IMR-90 (cell line): ENCODE data around the gene PTPRCAP. TPM values are rescaled to one million over a fixed set of nuclear protein-coding genes. Genes with fewer than 3 reads are reported as not detected.

Experiments used
- ATAC-seq: fragments of 200-7000 bp; cut with Tn5 transposase; 2 replicates; pipeline ENCODE4 v1.9.1; 2020; ENCODE audit warnings: low read depth, mild to moderate bottlenecking, moderate library complexity
- BruUV-seq: library from RNA; stranded (reverse); fragments of 400-500 nt; replicated peaks from 2 replicates; lab custom pipeline; 2021; lab: Mats Ljungman, UMichigan
- CTCF ChIA-PET: fragments of 300-600 bp; formaldehyde crosslinking; extraction: SDS; loops from one replicate; lab custom pipeline; 2021; ENCODE audit warnings: antibody characterized with exemption; lab: Yijun Ruan, JAX
- POLR2A ChIA-PET: fragments of 300-600 bp; sonication (Branson Sonifier 250); formaldehyde crosslinking; loops from one replicate; lab custom pipeline; 2022; ENCODE audit warnings: antibody characterized with exemption; ENCODE audit not compliant: unreplicated experiment; lab: Charles Lee
- DNase-seq: peaks from one replicate; pipeline ENCODE4 v3.0.0; 2013
- H2AFZ ChIP-seq: replicated peaks from 2 replicates; pipeline ENCODE3; 2013; ENCODE audit warnings: low read length, mild to moderate bottlenecking; ENCODE audit not compliant: poor library complexity
- H2AK5ac ChIP-seq: 2 replicates; pipeline ENCODE4 v1.6.1; 2013; ENCODE audit warnings: low read depth, low read length, inconsistent platforms
- H2AK9ac ChIP-seq: replicated peaks from 2 replicates; pipeline ENCODE3; 2013; ENCODE audit warnings: mild to moderate bottlenecking, low read depth, low read length, moderate library complexity; ENCODE audit not compliant: poor library complexity
- H2BK120ac ChIP-seq: 2 replicates; pipeline ENCODE4 v1.6.1; 2013; ENCODE audit warnings: low read depth, low read length, inconsistent platforms
- H2BK15ac ChIP-seq: 3 replicates; pipeline ENCODE4 v1.6.1; 2013; ENCODE audit warnings: low read depth, low read length, inconsistent platforms
- H2BK20ac ChIP-seq: 2 replicates; pipeline ENCODE4 v1.6.1; 2013; ENCODE audit warnings: low read depth, mild to moderate bottlenecking, inconsistent platforms, low read length, moderate library complexity
- H2BK5ac ChIP-seq: 2 replicates; pipeline ENCODE4 v1.6.1; 2013; ENCODE audit warnings: mild to moderate bottlenecking, low read depth, low read length, inconsistent platforms; ENCODE audit not compliant: poor library complexity, severe bottlenecking
- H3K14ac ChIP-seq: replicated peaks from 2 replicates; pipeline ENCODE4 v1.6.1; 2013; ENCODE audit warnings: low read depth, low read length, inconsistent platforms
- H3K18ac ChIP-seq: 2 replicates; pipeline ENCODE4 v1.6.1; 2013; ENCODE audit warnings: low read depth, low read length, control low read depth
- H3K23ac ChIP-seq: 2 replicates; pipeline ENCODE4 v1.6.1; 2013; ENCODE audit warnings: low read depth, low read length, inconsistent platforms
- H3K27ac ChIP-seq: 2 replicates; pipeline ENCODE4 v1.5.1; 2013; ENCODE audit warnings: mild to moderate bottlenecking, control low read depth, low read length; ENCODE audit not compliant: insufficient read depth
- H3K27me3 ChIP-seq: 2 replicates; pipeline ENCODE4 v1.6.1; 2013; ENCODE audit warnings: low read length; ENCODE audit not compliant: control insufficient read depth, insufficient read depth
- H3K36me3 ChIP-seq: 2 replicates; pipeline ENCODE4 v1.6.1; 2013; ENCODE audit warnings: low read length, mixed read lengths; ENCODE audit not compliant: control insufficient read depth, insufficient read depth
- H3K4ac ChIP-seq: 2 replicates; pipeline ENCODE4 v1.6.1; 2013; ENCODE audit warnings: low read depth, low read length, inconsistent platforms
- H3K4me1 ChIP-seq: 2 replicates; pipeline ENCODE4 v1.6.1; 2013; ENCODE audit warnings: low read length, mixed read lengths; ENCODE audit not compliant: control insufficient read depth, insufficient read depth
- H3K4me2 ChIP-seq: 2 replicates; pipeline ENCODE4 v1.6.1; 2013; ENCODE audit warnings: low read depth, mild to moderate bottlenecking, control low read depth, low read length, moderate library complexity
- H3K4me3 ChIP-seq: 2 replicates; pipeline ENCODE4 v1.5.1; 2013; ENCODE audit warnings: low read depth, mild to moderate bottlenecking, control low read depth, low read length, moderate library complexity; ENCODE audit not compliant: insufficient read depth
- H3K56ac ChIP-seq: 2 replicates; pipeline ENCODE4 v1.6.1; 2013; ENCODE audit warnings: low read length, inconsistent platforms; ENCODE audit not compliant: insufficient read depth; ENCODE audit errors: extremely low read depth
- H3K79me1 ChIP-seq, 2 experiments: 2 replicates each; pipeline ENCODE4 v1.6.1; 2013; ENCODE audit warnings: low read length in 2 of 2, inconsistent platforms in 1 of 2, low read depth in 1 of 2
- H3K9ac ChIP-seq: 2 replicates; pipeline ENCODE4 v1.6.1; 2013; ENCODE audit warnings: low read depth, low read length, control low read depth
- H3K9me1 ChIP-seq: 2 replicates; pipeline ENCODE4 v1.6.1; 2013; ENCODE audit warnings: low read length, inconsistent platforms; ENCODE audit not compliant: insufficient read depth
- H3K9me3 ChIP-seq: 2 replicates; pipeline ENCODE4 v1.6.1; 2013; ENCODE audit warnings: low read length; ENCODE audit not compliant: control insufficient read depth, insufficient read depth
- H4K20me1 ChIP-seq: 2 replicates; pipeline ENCODE4 v1.6.1; 2013; ENCODE audit warnings: low read length, inconsistent platforms; ENCODE audit not compliant: insufficient read depth
- H4K5ac ChIP-seq: 2 replicates; pipeline ENCODE4 v1.6.1; 2013; ENCODE audit warnings: mild to moderate bottlenecking, low read depth, low read length, control low read depth
- H4K8ac ChIP-seq, 2 experiments: 2 replicates each; pipeline ENCODE4 v1.6.1; 2013; ENCODE audit warnings: low read depth in 2 of 2, low read length in 2 of 2, control low read depth in 1 of 2, inconsistent platforms in 1 of 2
- H4K91ac ChIP-seq: 2 replicates; pipeline ENCODE4 v1.6.1; 2013; ENCODE audit warnings: low read depth, low read length, inconsistent platforms; ENCODE audit not compliant: insufficient read depth
- BHLHE40 ChIP-seq: fragments of 150-350 bp; IDR thresholded peaks from 2 replicates; pipeline ENCODE4 v1.6.1; 2016; ENCODE audit warnings: mild to moderate bottlenecking, low read depth, low read length
- CEBPB ChIP-seq: IDR thresholded peaks from 2 replicates; pipeline ENCODE4 v1.6.1; 2012; ENCODE audit warnings: low read depth, low read length, improper control_type of control experiment
- CHD1 ChIP-seq: IDR thresholded peaks from 2 replicates; pipeline ENCODE4 v1.6.1; 2012; ENCODE audit warnings: low read depth, low read length, improper control_type of control experiment
- FOS ChIP-seq: fragments of 150-350 bp; IDR thresholded peaks from 2 replicates; pipeline ENCODE4 v1.6.1; 2016; ENCODE audit warnings: low read depth, low read length
- MAZ ChIP-seq: IDR thresholded peaks from 2 replicates; pipeline ENCODE4 v1.6.1; 2012; ENCODE audit warnings: low read depth, mild to moderate bottlenecking, low read length, improper control_type of control experiment, moderate library complexity, borderline replicate concordance
- MXI1 ChIP-seq: IDR thresholded peaks from 2 replicates; pipeline ENCODE4 v1.6.1; 2012; ENCODE audit warnings: low read depth, mild to moderate bottlenecking, low read length, moderate library complexity, borderline replicate concordance
- NFE2L2 ChIP-seq: fragments of 150-350 bp; IDR thresholded peaks from 2 replicates; pipeline ENCODE4 v1.6.1; 2016; ENCODE audit warnings: low read depth, mild to moderate bottlenecking, low read length
- POLR2A ChIP-seq: IDR thresholded peaks from 2 replicates; pipeline ENCODE4 v1.6.1; 2012; ENCODE audit warnings: mild to moderate bottlenecking, low read depth, low read length
- RAD21 ChIP-seq: IDR thresholded peaks from 2 replicates; pipeline ENCODE4 v1.6.1; 2012; ENCODE audit warnings: low read length, improper control_type of control experiment
- SMC3 ChIP-seq: fragments of 150-350 bp; IDR thresholded peaks from 2 replicates; pipeline ENCODE4 v1.6.1; 2016; ENCODE audit warnings: low read depth, mild to moderate bottlenecking, antibody characterized with exemption, low read length, moderate library complexity
- WGBS, 2 experiments: methylation state at CpG; one replicate each; pipeline versions ENCODE4 v1.1.5 to v1.1.7; 2013; ENCODE audit warnings: missing lambda C conversion rate in 2 of 2; ENCODE audit not compliant: insufficient read length in 1 of 2; ENCODE audit errors: extremely low coverage in 2 of 2; 5-methylcytosine and 5-hydroxymethylcytosine counted together
- dilution Hi-C: fragments of 300-500 bp; cut with HindIII; formaldehyde crosslinking; loops from one replicate; pipeline ENCODE4 v1.14.3; 2018; ENCODE audit warnings: low sequenced_read_pairs; ENCODE audit not compliant: unreplicated experiment
- in situ Hi-C: fragments of 300-500 bp; cut with MboI; formaldehyde crosslinking; loops from 3 replicates; pipeline ENCODE4 v1.14.3; 2019; ENCODE audit warnings: low sequenced_read_pairs, inconsistent platforms, mixed read lengths
- intact Hi-C: fragments of 100-400 bp; cut with micrococcal nuclease; formaldehyde crosslinking; loops from 2 replicates; pipeline ENCODE4 v1.10.0; 2022
- polyA plus RNA-seq, 3 experiments: library from polyadenylated mRNA; depleted of rRNA; stranded (reverse); fragments of >200 nt; gene quantifications; 2 replicates each; pipeline ENCODE4 v1.2.3, GENCODE V29; 2012; ENCODE audit warnings: low replicate concordance in 1 of 3
- total RNA-seq: library from RNA; depleted of rRNA; stranded (reverse); fragments of >200 nt; gene quantifications from 2 replicates; pipeline ENCODE4 v1.2.3, GENCODE V29; 2012
- TF ChIP-seq, protein P1 (sequence below): conservative IDR thresholded peaks from 2 replicates; pipeline ENCODE4 v1.5.1; 2012; ENCODE audit warnings: mild to moderate bottlenecking, low read depth, low read length, improper control_type of control experiment

Gene PTPRCAP
- total and polyA plus RNA-seq, 2 of the 4 experiments (the other 2 are of a cell fraction): 0.24 TPM; not detected in 1

DNA sequence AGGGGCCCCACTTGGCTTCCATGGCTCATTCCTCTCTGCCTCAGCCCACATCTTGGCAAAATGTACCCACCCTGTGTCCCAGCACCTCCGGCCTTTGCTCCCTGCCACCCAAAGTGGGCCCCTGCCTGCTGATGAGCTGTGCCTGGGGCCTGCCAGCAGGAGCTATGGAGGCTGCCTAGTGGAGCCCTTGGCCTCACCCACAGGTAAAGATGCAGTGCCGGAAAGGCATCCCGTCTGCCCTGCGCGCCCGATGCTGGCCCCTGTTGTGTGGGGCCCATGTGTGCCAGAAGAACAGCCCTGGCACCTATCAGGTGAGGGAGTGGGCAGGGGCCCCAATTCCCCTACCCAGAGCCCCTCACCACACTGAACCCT, 32.3 kb downstream of the PTPRCAP start:
- peaks cover 11% of the 10 kb centered on the region for H4K20me1 ChIP-seq
- ChIA-PET POLR2A (no interaction called here), CTCF (no interaction called here)
- no peak for TF ChIP-seq CHD1
- no peak for TF ChIP-seq SMC3
- TF ChIP-seq CEBPB: no peak
- TF ChIP-seq BHLHE40: no peak
- TF ChIP-seq, protein P1, sequence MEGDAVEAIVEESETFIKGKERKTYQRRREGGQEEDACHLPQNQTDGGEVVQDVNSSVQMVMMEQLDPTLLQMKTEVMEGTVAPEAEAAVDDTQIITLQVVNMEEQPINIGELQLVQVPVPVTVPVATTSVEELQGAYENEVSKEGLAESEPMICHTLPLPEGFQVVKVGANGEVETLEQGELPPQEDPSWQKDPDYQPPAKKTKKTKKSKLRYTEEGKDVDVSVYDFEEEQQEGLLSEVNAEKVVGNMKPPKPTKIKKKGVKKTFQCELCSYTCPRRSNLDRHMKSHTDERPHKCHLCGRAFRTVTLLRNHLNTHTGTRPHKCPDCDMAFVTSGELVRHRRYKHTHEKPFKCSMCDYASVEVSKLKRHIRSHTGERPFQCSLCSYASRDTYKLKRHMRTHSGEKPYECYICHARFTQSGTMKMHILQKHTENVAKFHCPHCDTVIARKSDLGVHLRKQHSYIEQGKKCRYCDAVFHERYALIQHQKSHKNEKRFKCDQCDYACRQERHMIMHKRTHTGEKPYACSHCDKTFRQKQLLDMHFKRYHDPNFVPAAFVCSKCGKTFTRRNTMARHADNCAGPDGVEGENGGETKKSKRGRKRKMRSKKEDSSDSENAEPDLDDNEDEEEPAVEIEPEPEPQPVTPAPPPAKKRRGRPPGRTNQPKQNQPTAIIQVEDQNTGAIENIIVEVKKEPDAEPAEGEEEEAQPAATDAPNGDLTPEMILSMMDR: no peak
- TF ChIP-seq POLR2A: no peak
- TF ChIP-seq MAZ: no peak
- TF ChIP-seq RAD21: no peak
- TF ChIP-seq FOS: no peak
- TF ChIP-seq NFE2L2: no peak
- no peak for TF ChIP-seq MXI1
- in situ Hi-C loops (no loop called here), dilution Hi-C loops (no loop called here), intact Hi-C loops (no loop called here)
- H3K56ac ChIP-seq: no peak overlapping the region
- H3K4me3 ChIP-seq: no peak overlapping the region
- H3K4me2 ChIP-seq: no peak overlapping the region
- no peak overlapping the region for H2BK120ac ChIP-seq
- no peak overlapping the region for H4K5ac ChIP-seq
- H3K79me1 ChIP-seq: peaks cover 8 to 12% of the 10 kb centered on the region in 2 experiments; a peak in 3 of 4 replicates
- H3K14ac ChIP-seq: no peak overlapping the region
- H3K9me1 ChIP-seq: no peaks in the 10 kb centered on the region
- BruUV-seq: no TSS peak
- no peak overlapping the region for H3K9ac ChIP-seq
- H3K27ac ChIP-seq: no peak overlapping the region
- no peak overlapping the region for H4K8ac ChIP-seq
- H2BK15ac ChIP-seq: no peak overlapping the region
- H2AFZ ChIP-seq: no peak overlapping the region
- H2AK9ac ChIP-seq: no peak overlapping the region
- H3K9me3 ChIP-seq: no peaks in the 10 kb centered on the region
- H2AK5ac ChIP-seq: no peak overlapping the region
- H3K23ac ChIP-seq: no peak overlapping the region
- H3K4ac ChIP-seq: no peak overlapping the region
- H3K18ac ChIP-seq: no peak overlapping the region
- H3K4me1 ChIP-seq: peaks cover 9% of the 10 kb centered on the region
- H2BK20ac ChIP-seq: no peak overlapping the region
- DNase-seq: no peak
- peaks cover 5% of the 10 kb centered on the region; the same call in 1 of the 2 replicates for H3K36me3 ChIP-seq
- ATAC-seq: no peak
- H2BK5ac ChIP-seq: no peak overlapping the region
- 80% methylated on average over 1 of the region's 6 CpGs; no CpG with 5 or more reads in 1 of the 2 experiments for WGBS, 2 experiments
- H3K27me3 ChIP-seq: peaks cover 29% of the 10 kb centered on the region
- no peak overlapping the region for H4K91ac ChIP-seq
